Measurements from ENCODE around the gene CCDC116.
"Not testable (repeated sequence)": the region's sequence is repeated elsewhere in the genome, so short reads cannot be mapped to it uniquely, and the experiment has no call there.

CCDC116 gene

GRCh38 chr22:21606775-21607174 is 25.8 kb upstream of the CCDC116 start:
- Histone ChIP-seq H3K36me3 (ENCODE audit: control insufficient read depth, insufficient read depth, low read length) (no peaks in the 10 kb centered on the region), H3K9me3 (ENCODE audit: control insufficient read depth, low read length) (no peaks in the 10 kb centered on the region), H3K27ac (no peak overlapping the region), H3K4me2 (ENCODE audit: low read length) (no peak overlapping the region), H3K4me1 (no peaks in the 10 kb centered on the region), H2AFZ (no peak overlapping the region), H3K4me3 (ENCODE audit: low read depth, low read length) (no peak overlapping the region), H3K27me3 (ENCODE audit: control insufficient read depth, insufficient read depth, low read length) (no peaks in the 10 kb centered on the region), H3K79me2 (peaks cover 43% of the 10 kb centered on the region), H3K9ac (no peak overlapping the region)
- TF ChIP-seq, protein P1, sequence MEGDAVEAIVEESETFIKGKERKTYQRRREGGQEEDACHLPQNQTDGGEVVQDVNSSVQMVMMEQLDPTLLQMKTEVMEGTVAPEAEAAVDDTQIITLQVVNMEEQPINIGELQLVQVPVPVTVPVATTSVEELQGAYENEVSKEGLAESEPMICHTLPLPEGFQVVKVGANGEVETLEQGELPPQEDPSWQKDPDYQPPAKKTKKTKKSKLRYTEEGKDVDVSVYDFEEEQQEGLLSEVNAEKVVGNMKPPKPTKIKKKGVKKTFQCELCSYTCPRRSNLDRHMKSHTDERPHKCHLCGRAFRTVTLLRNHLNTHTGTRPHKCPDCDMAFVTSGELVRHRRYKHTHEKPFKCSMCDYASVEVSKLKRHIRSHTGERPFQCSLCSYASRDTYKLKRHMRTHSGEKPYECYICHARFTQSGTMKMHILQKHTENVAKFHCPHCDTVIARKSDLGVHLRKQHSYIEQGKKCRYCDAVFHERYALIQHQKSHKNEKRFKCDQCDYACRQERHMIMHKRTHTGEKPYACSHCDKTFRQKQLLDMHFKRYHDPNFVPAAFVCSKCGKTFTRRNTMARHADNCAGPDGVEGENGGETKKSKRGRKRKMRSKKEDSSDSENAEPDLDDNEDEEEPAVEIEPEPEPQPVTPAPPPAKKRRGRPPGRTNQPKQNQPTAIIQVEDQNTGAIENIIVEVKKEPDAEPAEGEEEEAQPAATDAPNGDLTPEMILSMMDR (IDR thresholded peaks at IDR 0.05), result no peak

- peaks cover 39% of the 10 kb centered on the region for H3K79me2 ChIP-seq
- not testable (repeated sequence) for H2AFZ ChIP-seq; H3K9me3 ChIP-seq (ENCODE audit: control insufficient read depth, low read length); H3K4me3 ChIP-seq (ENCODE audit: low read depth, low read length); H3K27ac ChIP-seq; H3K4me1 ChIP-seq; H3K27me3 ChIP-seq (ENCODE audit: control insufficient read depth, insufficient read depth, low read length); H3K36me3 ChIP-seq (ENCODE audit: control insufficient read depth, insufficient read depth, low read length); H3K9ac ChIP-seq; H3K4me2 ChIP-seq (ENCODE audit: low read length)
These were observed 22.9 kb upstream of the CCDC116 start for GRCh38 chr22:21609556-21610157.

- TF ChIP-seq, protein P1 (IDR thresholded peaks at IDR 0.05), result no peak
- Histone ChIP-seq H3K4me2 (ENCODE audit: low read length) (no peak overlapping the region), H3K79me2 (peaks cover 31% of the 10 kb centered on the region), H3K36me3 (ENCODE audit: control insufficient read depth, insufficient read depth, low read length) (no peaks in the 10 kb centered on the region), H3K27ac (no peak overlapping the region), H3K9me3 (ENCODE audit: control insufficient read depth, low read length) (no peaks in the 10 kb centered on the region), H3K9ac (no peak overlapping the region), H3K4me3 (ENCODE audit: low read depth, low read length) (no peak overlapping the region), H2AFZ (no peak overlapping the region), H3K4me1 (no peaks in the 10 kb centered on the region), H3K27me3 (ENCODE audit: control insufficient read depth, insufficient read depth, low read length) (no peaks in the 10 kb centered on the region)
These were observed 21.2 kb upstream of the CCDC116 start for GRCh38 chr22:21611210-21611977.

DNA sequence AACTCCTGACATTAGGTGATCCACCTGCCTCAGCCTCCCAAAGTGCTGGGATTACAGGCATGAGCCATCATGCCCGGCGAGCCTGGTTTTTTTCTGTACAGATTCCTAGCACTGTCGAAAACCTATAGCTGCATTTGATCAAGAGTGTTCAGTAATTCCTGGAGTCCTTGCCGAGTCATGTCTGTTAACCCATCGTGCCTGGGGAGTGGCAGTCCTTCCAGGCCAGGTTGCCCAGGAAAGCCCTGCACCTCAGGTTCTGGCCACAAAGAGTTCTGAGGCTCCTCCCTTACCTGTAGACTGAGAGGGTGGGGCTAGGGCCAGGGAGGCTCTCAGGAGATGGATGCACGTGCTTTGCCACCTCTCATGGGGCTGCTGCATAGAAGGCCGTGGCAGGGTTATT is 19.7 kb upstream of the CCDC116 start:
- Histone ChIP-seq H3K27ac (no peak overlapping the region), H3K9ac (no peak overlapping the region), H3K27me3 (ENCODE audit: control insufficient read depth, insufficient read depth, low read length) (no peaks in the 10 kb centered on the region), H2AFZ (no peak overlapping the region), H3K9me3 (ENCODE audit: control insufficient read depth, low read length) (no peaks in the 10 kb centered on the region), H3K4me3 (ENCODE audit: low read depth, low read length) (no peak overlapping the region), H3K4me1 (no peaks in the 10 kb centered on the region), H3K4me2 (ENCODE audit: low read length) (no peak overlapping the region), H3K79me2 (peaks cover 22% of the 10 kb centered on the region), H3K36me3 (ENCODE audit: control insufficient read depth, insufficient read depth, low read length) (no peaks in the 10 kb centered on the region)
- TF ChIP-seq, protein P1 (IDR thresholded peaks at IDR 0.05), result no peak

GRCh38 chr22:21613553-21614233 is 18.9 kb upstream of the CCDC116 start:
- H3K4me1 ChIP-seq, result no peaks in the 10 kb centered on the region
- H3K4me2 ChIP-seq (ENCODE audit: low read length), result no peak overlapping the region
- H3K79me2 ChIP-seq, result peaks cover 19% of the 10 kb centered on the region
- no peak overlapping the region for H3K9ac ChIP-seq
- H3K9me3 ChIP-seq (ENCODE audit: control insufficient read depth, low read length), result no peaks in the 10 kb centered on the region
- H3K27ac ChIP-seq, result no peak overlapping the region
- H3K27me3 ChIP-seq (ENCODE audit: control insufficient read depth, insufficient read depth, low read length), result no peaks in the 10 kb centered on the region
- no peak overlapping the region for H2AFZ ChIP-seq
- TF ChIP-seq, protein P1 (IDR thresholded peaks at IDR 0.05), result no peak
- H3K4me3 ChIP-seq (ENCODE audit: low read depth, low read length), result no peak overlapping the region
- H3K36me3 ChIP-seq (ENCODE audit: control insufficient read depth, insufficient read depth, low read length), result no peaks in the 10 kb centered on the region

Data from parathyroid adenoma (tissue), 2 donors.